ENCODE results near the gene CBX7.
A peak's percentile ranks its signal among the peaks of the same experiment; 100 is the strongest.

CBX7 gene

GRCh38 chr22:39179401-39179827 lies 26.9 kb upstream of the CBX7 start:
- H3K9ac ChIP-seq (ENCODE audit: low read length), result no peak overlapping the region
- peaks cover 32% of the 10 kb centered on the region for H3K4me1 ChIP-seq (ENCODE audit: control insufficient read depth, low read depth, low read length)
- no peaks in the 10 kb centered on the region for H3K9me3 ChIP-seq (ENCODE audit: control insufficient read depth, low read depth, low read length)
- H3K36me3 ChIP-seq (ENCODE audit: control insufficient read depth, low read depth, low read length), result no peaks in the 10 kb centered on the region
- H3K27me3 ChIP-seq (ENCODE audit: control insufficient read depth, insufficient read depth, low read length), result no peaks in the 10 kb centered on the region
- H3K27ac ChIP-seq (ENCODE audit: low read length), result no peak overlapping the region
- no peak overlapping the region for H3K4me3 ChIP-seq (ENCODE audit: low read length)

GRCh38 chr22:39178206-39179111 lies 26.0 kb upstream of the CBX7 start:
- no peak overlapping the region for H3K9ac ChIP-seq (ENCODE audit: low read length)
- no peaks in the 10 kb centered on the region for H3K36me3 ChIP-seq (ENCODE audit: control insufficient read depth, low read depth, low read length)
- H3K27ac ChIP-seq (ENCODE audit: low read length), result no peak overlapping the region
- H3K4me3 ChIP-seq (ENCODE audit: low read length), result no peak overlapping the region
- H3K4me1 ChIP-seq (ENCODE audit: control insufficient read depth, low read depth, low read length), result peaks cover 40% of the 10 kb centered on the region
- H3K27me3 ChIP-seq (ENCODE audit: control insufficient read depth, insufficient read depth, low read length), result no peaks in the 10 kb centered on the region
- H3K9me3 ChIP-seq (ENCODE audit: control insufficient read depth, low read depth, low read length), result no peaks in the 10 kb centered on the region

GRCh38 chr22:39177791-39178190 lies 25.3 kb upstream of the CBX7 start:
- Histone ChIP-seq H3K9me3 (ENCODE audit: control insufficient read depth, low read depth, low read length) (no peaks in the 10 kb centered on the region), H3K36me3 (ENCODE audit: control insufficient read depth, low read depth, low read length) (no peaks in the 10 kb centered on the region), H3K27me3 (ENCODE audit: control insufficient read depth, insufficient read depth, low read length) (no peaks in the 10 kb centered on the region), H3K9ac (ENCODE audit: low read length) (no peak overlapping the region), H3K4me1 (ENCODE audit: control insufficient read depth, low read depth, low read length) (peaks cover 40% of the 10 kb centered on the region), H3K4me3 (ENCODE audit: low read length) (no peak overlapping the region), H3K27ac (ENCODE audit: low read length) (no peak overlapping the region)

GRCh38 chr22:39177456-39177775 lies 24.9 kb upstream of the CBX7 start:
- Histone ChIP-seq H3K9ac (ENCODE audit: low read length) (no peak overlapping the region), H3K9me3 (ENCODE audit: control insufficient read depth, low read depth, low read length) (no peaks in the 10 kb centered on the region), H3K4me3 (ENCODE audit: low read length) (no peak overlapping the region), H3K27me3 (ENCODE audit: control insufficient read depth, insufficient read depth, low read length) (no peaks in the 10 kb centered on the region), H3K27ac (ENCODE audit: low read length) (no peak overlapping the region), H3K36me3 (ENCODE audit: control insufficient read depth, low read depth, low read length) (no peaks in the 10 kb centered on the region), H3K4me1 (ENCODE audit: control insufficient read depth, low read depth, low read length) (peaks cover 40% of the 10 kb centered on the region)

DNA sequence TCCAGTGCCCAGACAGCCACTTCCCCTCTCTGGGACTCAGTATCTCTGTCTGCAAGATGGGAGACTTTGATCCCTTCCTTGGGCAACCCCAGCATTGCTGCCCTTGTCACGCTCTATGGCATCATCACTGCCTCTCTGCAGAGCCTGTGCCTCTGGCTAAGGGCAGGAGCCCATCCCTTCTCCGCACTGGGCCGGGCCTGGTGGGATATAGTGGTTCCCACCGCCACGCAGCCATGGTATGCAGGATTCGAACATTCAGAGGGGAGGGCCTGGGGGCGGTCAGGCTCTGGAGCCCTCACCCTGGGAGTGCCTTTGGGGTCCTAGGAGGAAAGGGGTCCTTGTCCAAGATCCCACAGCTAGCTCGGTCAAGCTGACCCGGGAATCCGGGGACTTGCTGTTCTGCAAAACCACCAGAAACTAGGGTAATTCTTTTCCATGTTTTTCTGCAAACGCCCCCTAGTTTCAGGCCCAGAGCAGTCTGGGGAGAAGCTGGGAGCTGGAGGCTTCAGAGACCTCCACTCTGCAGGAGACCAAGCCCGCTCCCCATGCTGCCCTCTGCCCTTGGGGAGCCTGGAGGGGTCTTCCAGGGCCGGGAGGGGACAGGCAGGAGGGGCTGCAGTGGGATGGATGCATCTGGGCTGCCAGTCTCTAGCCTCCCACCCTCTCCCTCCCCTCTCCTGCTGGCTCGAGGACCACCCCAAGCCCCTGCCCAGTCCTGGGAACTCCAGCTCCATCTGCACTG lies 24.4 kb upstream of the CBX7 start:
- Histone ChIP-seq H3K27ac (ENCODE audit: low read length) (no peak overlapping the region), H3K4me3 (ENCODE audit: low read length) (no peak overlapping the region), H3K9ac (ENCODE audit: low read length) (peak overlapping the region; percentile 29), H3K4me1 (ENCODE audit: control insufficient read depth, low read depth, low read length) (peaks cover 42% of the 10 kb centered on the region), H3K9me3 (ENCODE audit: control insufficient read depth, low read depth, low read length) (no peaks in the 10 kb centered on the region), H3K36me3 (ENCODE audit: control insufficient read depth, low read depth, low read length) (no peaks in the 10 kb centered on the region), H3K27me3 (ENCODE audit: control insufficient read depth, insufficient read depth, low read length) (no peaks in the 10 kb centered on the region)

- peak overlapping the region; percentile 29 for H3K9ac ChIP-seq (ENCODE audit: low read length)
- peak overlapping the region; percentile 7 for H3K27ac ChIP-seq (ENCODE audit: low read length)
- no peaks in the 10 kb centered on the region for H3K36me3 ChIP-seq (ENCODE audit: control insufficient read depth, low read depth, low read length)
- peaks cover 49% of the 10 kb centered on the region for H3K4me1 ChIP-seq (ENCODE audit: control insufficient read depth, low read depth, low read length)
- H3K9me3 ChIP-seq (ENCODE audit: control insufficient read depth, low read depth, low read length), result no peaks in the 10 kb centered on the region
- no peaks in the 10 kb centered on the region for H3K27me3 ChIP-seq (ENCODE audit: control insufficient read depth, insufficient read depth, low read length)
- H3K4me3 ChIP-seq (ENCODE audit: low read length), result no peak overlapping the region
These were observed 23.7 kb upstream of the CBX7 start for GRCh38 chr22:39176143-39176713.

GRCh38 chr22:39175353-39176142 lies 23.1 kb upstream of the CBX7 start:
- Histone ChIP-seq H3K27ac (ENCODE audit: low read length) (peak overlapping the region; percentile 89), H3K36me3 (ENCODE audit: control insufficient read depth, low read depth, low read length) (no peaks in the 10 kb centered on the region), H3K27me3 (ENCODE audit: control insufficient read depth, insufficient read depth, low read length) (no peaks in the 10 kb centered on the region), H3K9me3 (ENCODE audit: control insufficient read depth, low read depth, low read length) (no peaks in the 10 kb centered on the region), H3K4me1 (ENCODE audit: control insufficient read depth, low read depth, low read length) (peaks cover 52% of the 10 kb centered on the region), H3K4me3 (ENCODE audit: low read length) (peak overlapping the region; percentile 15), H3K9ac (ENCODE audit: low read length) (peak overlapping the region; percentile 53)

- peak overlapping the region; percentile 53 for H3K9ac ChIP-seq (ENCODE audit: low read length)
- peaks cover 48% of the 10 kb centered on the region for H3K4me1 ChIP-seq (ENCODE audit: control insufficient read depth, low read depth, low read length)
- H3K4me3 ChIP-seq (ENCODE audit: low read length), result peak overlapping the region; percentile 15
- no peaks in the 10 kb centered on the region for H3K36me3 ChIP-seq (ENCODE audit: control insufficient read depth, low read depth, low read length)
- no peaks in the 10 kb centered on the region for H3K9me3 ChIP-seq (ENCODE audit: control insufficient read depth, low read depth, low read length)
- no peaks in the 10 kb centered on the region for H3K27me3 ChIP-seq (ENCODE audit: control insufficient read depth, insufficient read depth, low read length)
- peak overlapping the region; percentile 89 for H3K27ac ChIP-seq (ENCODE audit: low read length)
These were observed 22.2 kb upstream of the CBX7 start for GRCh38 chr22:39174498-39175352.

DNA sequence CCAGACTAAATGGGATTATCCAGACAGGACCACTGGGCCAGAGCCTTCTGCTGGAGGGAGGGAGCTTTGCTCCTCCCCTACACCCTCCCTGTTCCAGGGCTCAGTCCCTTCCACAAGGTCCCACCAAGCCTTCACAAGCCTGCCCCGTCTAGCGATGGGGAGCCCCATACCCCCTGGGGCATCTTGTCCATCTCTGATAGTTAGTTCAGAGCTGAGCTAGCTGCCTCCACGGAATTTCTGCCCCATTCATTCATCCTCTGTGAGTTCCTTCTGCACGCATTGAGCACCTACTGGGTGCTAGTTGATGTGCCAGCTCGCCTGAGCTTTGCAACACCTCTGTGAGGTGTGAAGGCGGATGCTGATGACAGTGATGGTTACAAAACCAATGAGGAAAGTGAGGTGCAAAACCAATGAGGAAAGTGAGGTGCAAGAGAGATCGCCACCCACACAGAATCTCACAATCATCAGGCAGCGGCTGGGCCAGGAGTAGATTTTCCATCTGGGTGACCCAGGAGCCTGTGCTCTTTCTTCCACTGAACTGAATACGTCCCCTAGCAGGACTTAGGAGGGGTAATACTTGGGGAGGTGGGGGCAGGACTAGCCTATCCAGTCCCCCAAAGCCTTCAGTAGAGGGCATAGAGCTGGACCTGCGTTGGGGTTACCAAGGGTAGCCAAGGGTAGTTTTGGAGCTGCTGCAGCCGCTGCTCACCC lies 21.5 kb upstream of the CBX7 start:
- Histone ChIP-seq H3K27ac (ENCODE audit: low read length) (peak overlapping the region; percentile 48), H3K4me1 (ENCODE audit: control insufficient read depth, low read depth, low read length) (peaks cover 44% of the 10 kb centered on the region), H3K9ac (ENCODE audit: low read length) (peak overlapping the region; percentile 53), H3K9me3 (ENCODE audit: control insufficient read depth, low read depth, low read length) (no peaks in the 10 kb centered on the region), H3K4me3 (ENCODE audit: low read length) (no peak overlapping the region), H3K27me3 (ENCODE audit: control insufficient read depth, insufficient read depth, low read length) (no peaks in the 10 kb centered on the region), H3K36me3 (ENCODE audit: control insufficient read depth, low read depth, low read length) (no peaks in the 10 kb centered on the region)

GRCh38 chr22:39173050-39173706 lies 20.7 kb upstream of the CBX7 start:
- H3K4me1 ChIP-seq (ENCODE audit: control insufficient read depth, low read depth, low read length), result peaks cover 44% of the 10 kb centered on the region
- H3K9ac ChIP-seq (ENCODE audit: low read length), result no peak overlapping the region
- no peaks in the 10 kb centered on the region for H3K9me3 ChIP-seq (ENCODE audit: control insufficient read depth, low read depth, low read length)
- no peak overlapping the region for H3K4me3 ChIP-seq (ENCODE audit: low read length)
- no peaks in the 10 kb centered on the region for H3K27me3 ChIP-seq (ENCODE audit: control insufficient read depth, insufficient read depth, low read length)
- no peak overlapping the region for H3K27ac ChIP-seq (ENCODE audit: low read length)
- no peaks in the 10 kb centered on the region for H3K36me3 ChIP-seq (ENCODE audit: control insufficient read depth, low read depth, low read length)

Measured in iPS-18a (cell line).